ENCODE data around the gene MGARP.

GRCh38 chr4:139278912-139279759 is 889 bp downstream of the MGARP start:
- TF ChIP-seq, protein P1, sequence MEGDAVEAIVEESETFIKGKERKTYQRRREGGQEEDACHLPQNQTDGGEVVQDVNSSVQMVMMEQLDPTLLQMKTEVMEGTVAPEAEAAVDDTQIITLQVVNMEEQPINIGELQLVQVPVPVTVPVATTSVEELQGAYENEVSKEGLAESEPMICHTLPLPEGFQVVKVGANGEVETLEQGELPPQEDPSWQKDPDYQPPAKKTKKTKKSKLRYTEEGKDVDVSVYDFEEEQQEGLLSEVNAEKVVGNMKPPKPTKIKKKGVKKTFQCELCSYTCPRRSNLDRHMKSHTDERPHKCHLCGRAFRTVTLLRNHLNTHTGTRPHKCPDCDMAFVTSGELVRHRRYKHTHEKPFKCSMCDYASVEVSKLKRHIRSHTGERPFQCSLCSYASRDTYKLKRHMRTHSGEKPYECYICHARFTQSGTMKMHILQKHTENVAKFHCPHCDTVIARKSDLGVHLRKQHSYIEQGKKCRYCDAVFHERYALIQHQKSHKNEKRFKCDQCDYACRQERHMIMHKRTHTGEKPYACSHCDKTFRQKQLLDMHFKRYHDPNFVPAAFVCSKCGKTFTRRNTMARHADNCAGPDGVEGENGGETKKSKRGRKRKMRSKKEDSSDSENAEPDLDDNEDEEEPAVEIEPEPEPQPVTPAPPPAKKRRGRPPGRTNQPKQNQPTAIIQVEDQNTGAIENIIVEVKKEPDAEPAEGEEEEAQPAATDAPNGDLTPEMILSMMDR (IDR thresholded peaks at IDR 0.05) = no peak
- TF ChIP-seq POLR2AphosphoS5 (IDR thresholded peaks at IDR 0.05) = no peak
